Keratinocyte (primary cell): ENCODE measurements around the gene KLF7.

Experiments used
- EZH2 ChIP-seq: IDR thresholded peaks from one replicate; pipeline ENCODE4 v1.6.1; 2012; ENCODE audit warnings: inconsistent platforms, mild to moderate bottlenecking, low read length, moderate library complexity
- TF ChIP-seq, protein P1 (sequence below), 3 experiments: IDR thresholded peaks in 1 of 3; conservative IDR thresholded peaks in 1 of 3; optimal IDR thresholded peaks in 1 of 3; 2 replicates in 2 of 3; 3 replicates in 1 of 3; pipeline versions ENCODE3 to v1.5.1; 2011; ENCODE audit warnings: low read length in 3 of 3, mild to moderate bottlenecking in 3 of 3, moderate library complexity in 2 of 3, control low read depth in 1 of 3, inconsistent platforms in 1 of 3; ENCODE audit not compliant: insufficient read depth in 2 of 3; ENCODE audit errors: extremely low read depth in 1 of 3

DNA sequence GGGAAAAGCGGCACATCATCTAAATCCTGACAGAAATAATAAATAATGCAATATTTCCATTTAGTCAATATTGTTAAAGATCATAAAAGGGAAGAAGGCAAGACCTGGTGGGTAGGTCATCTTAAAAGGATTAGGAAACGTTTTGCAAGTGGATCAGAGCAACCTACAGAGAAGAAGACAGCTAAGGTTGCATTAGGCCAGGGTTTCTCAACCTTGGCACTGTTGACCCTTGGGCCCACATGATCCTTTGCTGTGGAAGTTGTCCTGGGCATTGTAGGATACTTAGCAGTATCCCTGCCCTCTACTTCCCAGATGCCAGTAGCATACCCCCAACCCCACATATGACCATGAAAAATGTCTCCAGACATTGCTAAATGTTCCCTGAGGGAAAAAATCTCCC is 55.0 kb downstream of the KLF7 start:
- TF ChIP-seq, protein P1, sequence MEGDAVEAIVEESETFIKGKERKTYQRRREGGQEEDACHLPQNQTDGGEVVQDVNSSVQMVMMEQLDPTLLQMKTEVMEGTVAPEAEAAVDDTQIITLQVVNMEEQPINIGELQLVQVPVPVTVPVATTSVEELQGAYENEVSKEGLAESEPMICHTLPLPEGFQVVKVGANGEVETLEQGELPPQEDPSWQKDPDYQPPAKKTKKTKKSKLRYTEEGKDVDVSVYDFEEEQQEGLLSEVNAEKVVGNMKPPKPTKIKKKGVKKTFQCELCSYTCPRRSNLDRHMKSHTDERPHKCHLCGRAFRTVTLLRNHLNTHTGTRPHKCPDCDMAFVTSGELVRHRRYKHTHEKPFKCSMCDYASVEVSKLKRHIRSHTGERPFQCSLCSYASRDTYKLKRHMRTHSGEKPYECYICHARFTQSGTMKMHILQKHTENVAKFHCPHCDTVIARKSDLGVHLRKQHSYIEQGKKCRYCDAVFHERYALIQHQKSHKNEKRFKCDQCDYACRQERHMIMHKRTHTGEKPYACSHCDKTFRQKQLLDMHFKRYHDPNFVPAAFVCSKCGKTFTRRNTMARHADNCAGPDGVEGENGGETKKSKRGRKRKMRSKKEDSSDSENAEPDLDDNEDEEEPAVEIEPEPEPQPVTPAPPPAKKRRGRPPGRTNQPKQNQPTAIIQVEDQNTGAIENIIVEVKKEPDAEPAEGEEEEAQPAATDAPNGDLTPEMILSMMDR (optimal IDR thresholded peaks at IDR 0.05 in 1 of 3, IDR thresholded peaks at IDR 0.05 in 1 of 3, conservative IDR thresholded peaks at IDR 0.05 in 1 of 3; ENCODE audit: extremely low read depth in 1 of 3, insufficient read depth in 2 of 3, low read length in 3 of 3) = no peak
- no peak for TF ChIP-seq EZH2
